Endodermal cell (in vitro differentiated cells): Measurements from ENCODE around the gene PDE5A. TPM values are rescaled to one million over a fixed set of nuclear protein-coding genes. Genes with fewer than 3 reads are reported as not detected.

ENCODE experiments used
- DNase-seq: peaks from one replicate; pipeline ENCODE4 v3.0.0-alpha.2; 2017
- H3K27ac ChIP-seq: 2 replicates; pipeline ENCODE4 v1.5.1; 2013; ENCODE audit warnings: mild to moderate bottlenecking, low read depth, low read length, moderate library complexity
- H3K27me3 ChIP-seq: 2 replicates; pipeline ENCODE4 v1.6.1; 2013; ENCODE audit warnings: mild to moderate bottlenecking, low read length, moderate library complexity; ENCODE audit not compliant: insufficient read depth, control insufficient read depth, poor library complexity, severe bottlenecking
- H3K36me3 ChIP-seq: 2 replicates; pipeline ENCODE4 v1.7.0; 2013; ENCODE audit warnings: mild to moderate bottlenecking, low read length, moderate library complexity; ENCODE audit not compliant: control insufficient read depth, insufficient read depth
- H3K4me1 ChIP-seq: one replicate; pipeline ENCODE4 v1.7.0; 2013; ENCODE audit warnings: low read length; ENCODE audit not compliant: control insufficient read depth, insufficient read depth
- H3K4me3 ChIP-seq: 2 replicates; pipeline ENCODE4 v1.5.1; 2013; ENCODE audit warnings: mild to moderate bottlenecking, low read length, moderate library complexity
- H3K9ac ChIP-seq: 2 replicates; pipeline ENCODE4 v1.6.1; 2013; ENCODE audit warnings: mild to moderate bottlenecking, low read length, moderate library complexity; ENCODE audit not compliant: poor library complexity, severe bottlenecking; ENCODE audit errors: extremely low read depth
- H3K9me3 ChIP-seq: 2 replicates; pipeline ENCODE4 v1.6.1; 2013; ENCODE audit warnings: mild to moderate bottlenecking, low read length, moderate library complexity; ENCODE audit not compliant: control insufficient read depth
- H3K27ac Mint-ChIP-seq: 2 replicates; pipeline ENCODE4 v1.8.0; 2020; ENCODE audit warnings: mixed read lengths
- H3K27me3 Mint-ChIP-seq: 2 replicates; pipeline ENCODE4 v1.8.0; 2021; ENCODE audit warnings: mild to moderate bottlenecking, mixed read lengths; ENCODE audit not compliant: insufficient read depth
- H3K36me3 Mint-ChIP-seq: 2 replicates; pipeline ENCODE4 v1.8.0; 2020; ENCODE audit warnings: low read depth, mixed read lengths
- H3K4me1 Mint-ChIP-seq: 2 replicates; pipeline ENCODE4 v1.8.0; 2020; ENCODE audit warnings: mixed read lengths
- H3K4me3 Mint-ChIP-seq: 2 replicates; pipeline ENCODE4 v1.8.0; 2020; ENCODE audit warnings: mild to moderate bottlenecking, moderate library complexity, mixed read lengths
- H3K9me3 Mint-ChIP-seq: 2 replicates; pipeline ENCODE4 v1.8.0; 2020; ENCODE audit warnings: mild to moderate bottlenecking, mixed read lengths
- WGBS, 2 experiments: methylation state at CpG; one replicate each; pipeline versions ENCODE4 v1.1.5 to v1.1.7; 2013; ENCODE audit warnings: missing lambda C conversion rate in 2 of 2, mixed read lengths in 1 of 2; ENCODE audit not compliant: insufficient coverage in 1 of 2, insufficient read length in 1 of 2; 5-methylcytosine and 5-hydroxymethylcytosine counted together
- total RNA-seq, 2 donors: library from RNA; stranded (reverse); fragmentation: NEBNext Ultra II Directional in 1 of 2; extraction: Animal tissue kit (Norgen Biotek cat#: 25700) in 1 of 2; gene quantifications; 2 replicates in 1 of 2; 3 replicates in 1 of 2; pipeline ENCODE4 v1.2.1, GENCODE V29; 2021
- TF ChIP-seq, protein P1 (sequence below): fragments of 200-600 bp; sonication (generic); conservative IDR thresholded peaks from 2 replicates; pipeline ENCODE4 v1.5.0; 2021; ENCODE audit warnings: antibody characterized with exemption, mild to moderate bottlenecking

Gene PDE5A
- total RNA-seq, 2 donors from 2014 or later, result 36.3 to 37.8 TPM

DNA sequence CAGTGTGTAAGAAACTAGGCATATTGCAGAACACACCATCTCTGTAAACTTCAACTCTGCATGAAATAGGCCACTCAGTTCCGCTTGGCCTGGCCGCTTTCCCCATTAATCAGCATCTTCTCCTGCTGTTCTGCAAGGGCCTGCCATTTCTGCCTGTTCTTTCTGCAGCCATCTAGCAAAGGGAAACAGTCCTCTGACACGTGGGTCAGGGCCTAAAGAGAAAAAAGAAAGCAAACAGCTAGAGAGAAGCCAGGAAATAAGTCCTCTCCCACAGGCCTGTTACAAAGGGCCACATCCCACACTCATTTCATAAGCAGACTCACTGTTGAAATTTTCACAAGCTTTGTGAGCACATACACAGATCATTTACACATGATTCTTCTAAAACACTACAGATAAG, 130.1 kb downstream of the PDE5A start:
- no peaks in the 10 kb centered on the region for H3K9me3 Mint-ChIP-seq
- H3K27ac Mint-ChIP-seq, result no peak overlapping the region
- H3K36me3 Mint-ChIP-seq, result peaks cover 44% of the 10 kb centered on the region
- Histone ChIP-seq H3K9me3 (no peaks in the 10 kb centered on the region), H3K4me1 (no peaks in the 10 kb centered on the region), H3K27me3 (no peaks in the 10 kb centered on the region), H3K27ac (peak overlapping the region; percentile 69), H3K9ac (no peak overlapping the region), H3K36me3 (peaks cover 74% of the 10 kb centered on the region), H3K4me3 (no peak overlapping the region)
- no peaks in the 10 kb centered on the region for H3K27me3 Mint-ChIP-seq
- peak; percentile 45 for DNase-seq
- H3K4me1 Mint-ChIP-seq, result peaks cover 9% of the 10 kb centered on the region
- TF ChIP-seq, protein P1, sequence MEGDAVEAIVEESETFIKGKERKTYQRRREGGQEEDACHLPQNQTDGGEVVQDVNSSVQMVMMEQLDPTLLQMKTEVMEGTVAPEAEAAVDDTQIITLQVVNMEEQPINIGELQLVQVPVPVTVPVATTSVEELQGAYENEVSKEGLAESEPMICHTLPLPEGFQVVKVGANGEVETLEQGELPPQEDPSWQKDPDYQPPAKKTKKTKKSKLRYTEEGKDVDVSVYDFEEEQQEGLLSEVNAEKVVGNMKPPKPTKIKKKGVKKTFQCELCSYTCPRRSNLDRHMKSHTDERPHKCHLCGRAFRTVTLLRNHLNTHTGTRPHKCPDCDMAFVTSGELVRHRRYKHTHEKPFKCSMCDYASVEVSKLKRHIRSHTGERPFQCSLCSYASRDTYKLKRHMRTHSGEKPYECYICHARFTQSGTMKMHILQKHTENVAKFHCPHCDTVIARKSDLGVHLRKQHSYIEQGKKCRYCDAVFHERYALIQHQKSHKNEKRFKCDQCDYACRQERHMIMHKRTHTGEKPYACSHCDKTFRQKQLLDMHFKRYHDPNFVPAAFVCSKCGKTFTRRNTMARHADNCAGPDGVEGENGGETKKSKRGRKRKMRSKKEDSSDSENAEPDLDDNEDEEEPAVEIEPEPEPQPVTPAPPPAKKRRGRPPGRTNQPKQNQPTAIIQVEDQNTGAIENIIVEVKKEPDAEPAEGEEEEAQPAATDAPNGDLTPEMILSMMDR, result no peak
- no peak overlapping the region for H3K4me3 Mint-ChIP-seq
- 77 to 84% methylated on average over 2 to 3 of the region's 3 CpGs for WGBS, 2 experiments

DNA sequence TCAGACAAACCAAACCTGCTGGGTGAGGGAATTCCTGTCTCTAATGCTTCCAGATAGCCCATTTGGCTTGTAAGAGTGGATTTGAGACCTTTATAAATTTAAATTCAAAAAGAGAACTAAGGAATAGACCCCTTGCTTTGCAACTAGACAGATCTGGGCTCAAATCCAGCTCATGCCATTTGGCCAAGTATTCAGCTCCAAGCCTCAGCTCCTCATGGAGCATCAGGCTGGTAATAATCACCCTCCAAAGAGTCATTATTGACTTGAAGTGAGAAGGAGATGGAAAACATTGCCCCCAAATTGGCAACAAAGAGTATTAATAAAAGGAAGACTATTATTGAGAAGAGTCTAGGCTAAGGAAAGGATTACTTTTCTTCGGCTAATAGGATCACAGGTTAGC, 134.7 kb downstream of the PDE5A start:
- H3K9me3 Mint-ChIP-seq, result no peaks in the 10 kb centered on the region
- no peaks in the 10 kb centered on the region for H3K27me3 Mint-ChIP-seq
- no peak overlapping the region for H3K27ac Mint-ChIP-seq
- H3K36me3 Mint-ChIP-seq, result peaks cover 15% of the 10 kb centered on the region
- peaks cover 55% of the 10 kb centered on the region for H3K36me3 ChIP-seq
- H3K27me3 ChIP-seq, result no peaks in the 10 kb centered on the region
- TF ChIP-seq, protein P1, result no peak
- no peaks in the 10 kb centered on the region for H3K9me3 ChIP-seq
- H3K27ac ChIP-seq, result no peak overlapping the region
- no peak overlapping the region for H3K9ac ChIP-seq
- H3K4me1 ChIP-seq, result no peaks in the 10 kb centered on the region
- 95 to 100% methylated on average over 1 of the region's 1 CpG for WGBS, 2 experiments
- H3K4me1 Mint-ChIP-seq, result peaks cover 4% of the 10 kb centered on the region
- no peak overlapping the region for H3K4me3 Mint-ChIP-seq
- H3K4me3 ChIP-seq, result no peak overlapping the region
- DNase-seq, result no peak

GRCh38 chr4:119493419-119493818, 135.2 kb downstream of the PDE5A start:
- no peaks in the 10 kb centered on the region for H3K4me1 ChIP-seq
- H3K36me3 ChIP-seq, result peaks cover 50% of the 10 kb centered on the region

More at GRCh38 chr4:119493419-119493818, 135.2 kb downstream of the PDE5A start:
- no peaks in the 10 kb centered on the region for H3K9me3 Mint-ChIP-seq
- no peak overlapping the region for H3K4me3 Mint-ChIP-seq
- Histone ChIP-seq H3K4me3 (no peak overlapping the region), H3K9ac (no peak overlapping the region), H3K9me3 (no peaks in the 10 kb centered on the region), H3K27me3 (no peaks in the 10 kb centered on the region), H3K27ac (no peak overlapping the region)
- 91% methylated on average over 1 of the region's 1 CpG; no CpG with 5 or more reads in 1 of the 2 experiments for WGBS, 2 experiments
- H3K4me1 Mint-ChIP-seq, result no peaks in the 10 kb centered on the region
- TF ChIP-seq, protein P1, result peak; percentile 16
- H3K27me3 Mint-ChIP-seq, result no peaks in the 10 kb centered on the region
- peaks cover 14% of the 10 kb centered on the region for H3K36me3 Mint-ChIP-seq
- DNase-seq, result no peak
- no peak overlapping the region for H3K27ac Mint-ChIP-seq
